Stimulated activated naive B cell treated with anti-CD40 and anti-IgM and Interleukin-4, amounts not matched to agents 10 μg/mL and 1 μg/mL and 100 μg/mL, for 72 hours (primary cell): ENCODE results near the gene IBA57.

Experiments
- ATAC-seq, 2 donors: fragments of 150-1000 bp; cut with Tn5 transposase; replicated peaks; 2 replicates each; pipeline ENCODE4 v1.10.0; 2021; ENCODE audit warnings: moderate library complexity in 1 of 2
- DNase-seq: peaks from one replicate; pipeline ENCODE4 v3.0.0; 2021
- H3K27ac Mint-ChIP-seq: one replicate; pipeline ENCODE4 v1.8.0; 2022; ENCODE audit warnings: mild to moderate bottlenecking, mixed read lengths
- H3K27me3 Mint-ChIP-seq, 2 donors: one replicate each; pipeline ENCODE4 v1.8.0; 2022; ENCODE audit warnings: mixed read lengths in 2 of 2
- H3K36me3 Mint-ChIP-seq, 2 donors: one replicate each; pipeline ENCODE4 v1.8.0; 2022; ENCODE audit warnings: mixed read lengths in 2 of 2, mild to moderate bottlenecking in 1 of 2
- H3K4me1 Mint-ChIP-seq, 2 donors: one replicate each; pipeline ENCODE4 v1.8.0; 2022; ENCODE audit warnings: mixed read lengths in 2 of 2, mild to moderate bottlenecking in 1 of 2
- H3K4me3 Mint-ChIP-seq, 2 donors: one replicate each; pipeline ENCODE4 v1.8.0; 2022; ENCODE audit warnings: mild to moderate bottlenecking in 2 of 2, mixed read lengths in 2 of 2, moderate library complexity in 1 of 2
- H3K9me3 Mint-ChIP-seq, 2 donors: one replicate each; pipeline ENCODE4 v1.8.0; 2022; ENCODE audit warnings: mixed read lengths in 2 of 2, mild to moderate bottlenecking in 1 of 2

IBA57 gene

DNA sequence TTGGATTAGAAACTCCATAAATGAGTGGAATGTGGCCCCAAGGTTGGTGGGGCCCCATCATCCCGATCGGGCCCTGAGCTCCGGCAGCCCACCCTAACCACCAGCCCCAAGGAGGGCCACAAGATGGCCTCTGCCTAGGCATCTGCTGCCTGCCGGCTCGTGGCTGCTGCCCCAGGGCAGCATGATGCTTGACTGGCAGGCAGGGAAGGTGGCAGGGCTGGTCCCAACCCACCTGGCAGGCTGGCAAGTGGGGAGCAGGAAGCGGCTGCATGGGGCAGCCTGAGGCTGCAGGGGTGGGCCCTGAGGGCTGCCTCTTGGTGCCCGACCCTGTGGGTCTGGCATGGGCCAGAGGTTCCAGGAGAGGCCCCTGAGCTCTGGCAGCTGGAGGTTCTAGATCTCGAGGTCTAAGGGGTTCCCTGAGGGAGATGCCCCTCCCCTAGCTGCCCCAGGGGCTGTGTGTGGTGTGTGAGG, 16.6 kb upstream of the IBA57 start:
- Mint-ChIP-seq H3K4me1 (peaks cover 10 to 17% of the 10 kb centered on the region in 2 donors), H3K36me3 (peaks cover 3% of the 10 kb centered on the region in 2 donors), H3K27ac (peak overlapping the region; percentile 14), H3K4me3 (no peak overlapping the region), H3K27me3 (no peaks in the 10 kb centered on the region), H3K9me3 (no peaks in the 10 kb centered on the region)
- ATAC-seq = no peak
- DNase-seq = no peak

DNA sequence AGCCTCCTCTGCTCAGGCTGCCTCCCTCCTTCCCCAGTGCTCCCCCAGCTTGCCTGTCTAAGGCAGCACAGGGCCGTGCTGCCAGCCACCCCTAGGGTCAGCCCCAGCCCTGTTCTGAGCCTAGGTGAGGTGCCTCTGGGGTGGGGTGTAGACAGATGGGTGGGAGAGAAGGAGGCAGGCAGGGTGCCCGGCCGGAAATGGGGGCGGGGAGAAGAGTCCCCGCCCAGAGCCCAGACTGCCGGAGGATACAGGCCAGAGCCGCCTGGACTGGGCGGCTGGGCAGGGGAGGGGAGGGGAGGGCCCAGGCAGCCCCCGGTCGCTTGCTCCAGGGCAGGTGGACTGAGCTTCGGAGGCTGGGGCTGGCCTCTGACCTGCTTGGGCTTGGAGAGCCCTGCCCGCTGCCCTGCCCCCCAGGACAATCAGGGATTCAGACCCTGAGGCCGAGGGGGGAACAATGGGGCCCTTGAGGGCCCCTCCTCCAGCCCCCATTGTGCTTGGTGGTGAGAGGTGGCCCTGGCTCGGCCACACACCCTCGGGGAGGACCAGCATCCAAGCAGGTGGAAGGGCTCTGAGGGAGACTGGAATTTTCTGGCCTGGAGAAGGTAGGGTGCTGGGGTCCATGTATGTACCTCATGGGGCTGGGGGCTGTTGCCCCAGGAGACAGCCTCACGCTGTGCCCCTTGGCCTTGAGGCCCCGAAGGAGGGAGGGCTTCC, 16.0 kb upstream of the IBA57 start, which contains the start of gene GJC2:
Gene GJC2, plus strand, starts transcription at position 525 of the 714 bp plus-strand sequence. CDS start 7,829 bp downstream, outside the sequence.
- H3K4me1 Mint-ChIP-seq = peaks cover 8 to 11% of the 10 kb centered on the region in 2 donors
- no peak for ATAC-seq
- peak within 1 kb of the TSS; percentile 14 for H3K27ac Mint-ChIP-seq
- H3K36me3 Mint-ChIP-seq = peaks cover 3% of the 10 kb centered on the region in 2 donors
- H3K9me3 Mint-ChIP-seq = no peaks in the 10 kb centered on the region
- no peaks in the 10 kb centered on the region for H3K27me3 Mint-ChIP-seq
- DNase-seq = no peak
- no peak within 1 kb of the TSS for H3K4me3 Mint-ChIP-seq

DNA sequence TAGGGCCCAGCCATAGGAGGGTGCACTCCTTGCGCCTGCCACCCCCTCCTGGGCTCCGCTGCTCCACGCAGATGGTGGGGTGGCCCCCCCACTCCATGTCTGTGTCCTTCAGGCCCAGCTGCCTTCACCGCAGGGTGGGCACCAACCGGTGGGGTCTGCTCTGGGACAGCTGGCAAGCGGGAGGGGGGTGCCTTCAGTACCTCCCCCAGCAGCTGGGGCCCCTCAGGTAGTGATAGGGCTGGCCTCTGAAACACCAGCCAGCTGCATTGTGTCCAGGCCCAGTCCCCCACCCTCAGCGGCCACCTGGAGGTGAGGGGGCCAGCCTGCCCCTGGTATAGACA, 15.5 kb upstream of the IBA57 start:
- H3K27ac Mint-ChIP-seq = no peak overlapping the region
- no peak for ATAC-seq
- DNase-seq = no peak
- peaks cover 0 to 3% of the 10 kb centered on the region in 2 donors for H3K36me3 Mint-ChIP-seq
- H3K4me1 Mint-ChIP-seq = peaks cover 8 to 9% of the 10 kb centered on the region in 2 donors
- no peaks in the 10 kb centered on the region for H3K27me3 Mint-ChIP-seq
- H3K9me3 Mint-ChIP-seq = no peaks in the 10 kb centered on the region
- no peak overlapping the region for H3K4me3 Mint-ChIP-seq

DNA sequence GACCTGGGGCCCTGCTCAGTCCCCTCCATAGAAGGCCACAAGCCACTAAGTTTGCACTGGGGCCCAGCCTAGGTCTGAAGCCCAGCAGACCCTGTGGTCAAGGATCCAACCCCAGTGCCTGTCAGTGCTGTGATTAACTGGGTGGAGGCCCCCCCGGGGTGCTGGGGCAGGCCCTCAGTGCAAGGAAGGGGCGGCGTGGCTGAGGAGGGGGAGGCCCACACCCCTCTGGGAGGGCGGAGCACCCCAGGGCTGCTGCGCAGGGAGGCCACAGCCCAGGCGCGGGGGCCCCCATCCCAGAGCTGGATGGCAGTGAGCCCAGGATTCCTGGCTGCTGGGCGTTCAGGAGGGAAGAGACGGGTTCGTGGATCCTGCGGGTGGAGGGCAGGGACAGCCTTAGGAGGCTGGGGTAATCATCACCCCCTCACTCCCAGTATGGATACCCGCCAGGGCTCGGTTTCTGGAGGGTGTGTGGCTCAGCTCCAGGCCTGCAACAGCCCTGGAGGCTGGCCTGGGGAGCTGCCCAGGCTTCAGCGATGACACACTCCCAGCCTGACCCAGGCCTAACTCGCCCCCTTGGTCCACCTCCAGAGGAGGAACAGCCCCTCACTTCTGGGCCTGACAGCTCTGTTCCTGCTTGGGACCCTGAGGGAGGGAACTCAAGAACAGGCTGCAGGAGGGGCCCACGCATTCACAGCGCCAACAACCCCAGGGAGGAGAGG, 15.0 kb upstream of the IBA57 start:
- Mint-ChIP-seq H3K27ac (no peak overlapping the region), H3K36me3 (peaks cover 0 to 3% of the 10 kb centered on the region in 2 donors), H3K4me3 (no peak overlapping the region), H3K4me1 (peaks cover 10 to 11% of the 10 kb centered on the region in 2 donors), H3K9me3 (no peaks in the 10 kb centered on the region), H3K27me3 (no peaks in the 10 kb centered on the region)
- ATAC-seq (no peak), DNase-seq (no peak)

DNA sequence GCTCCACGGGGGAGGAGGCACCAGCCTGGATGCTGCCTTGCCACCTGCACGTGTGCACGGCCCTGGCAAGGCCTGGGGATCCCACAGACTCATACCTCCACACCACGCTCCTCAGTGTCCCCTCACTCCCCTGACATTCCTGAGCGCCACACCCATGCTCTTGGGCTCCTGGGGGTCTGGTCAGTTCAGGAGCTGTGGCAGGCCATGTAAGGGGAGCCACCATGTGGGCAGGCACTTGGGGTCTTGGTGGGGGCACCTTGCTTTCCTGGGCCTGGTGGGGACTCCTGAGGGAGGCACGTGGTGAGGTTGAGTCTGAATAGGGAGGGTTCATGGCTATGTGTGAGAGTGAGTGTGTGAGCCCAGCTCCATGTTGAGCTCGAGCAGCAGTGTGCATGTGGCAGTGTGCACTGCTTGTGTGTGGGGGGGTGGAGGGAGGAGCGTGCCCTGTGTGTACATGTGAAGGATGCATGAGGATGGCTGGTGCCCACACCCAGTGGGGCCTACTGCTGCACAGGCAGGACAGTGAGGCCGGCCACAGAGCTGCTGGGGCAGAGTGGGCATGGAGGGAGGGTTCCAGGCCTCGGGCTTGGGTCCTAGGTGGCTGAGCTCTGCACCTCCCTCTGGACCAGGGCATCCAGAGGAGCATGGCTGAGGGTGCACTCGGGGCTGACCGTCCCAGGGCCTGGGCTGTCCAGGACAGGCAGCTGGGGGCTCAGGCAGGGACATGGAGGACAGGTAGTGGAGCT, 14.3 kb upstream of the IBA57 start:
- Mint-ChIP-seq H3K4me3 (no peak overlapping the region), H3K9me3 (no peaks in the 10 kb centered on the region), H3K4me1 (peaks cover 10 to 11% of the 10 kb centered on the region in 2 donors), H3K36me3 (peaks cover 0 to 3% of the 10 kb centered on the region in 2 donors), H3K27ac (no peak overlapping the region), H3K27me3 (peaks cover 0 to under 1% of the 10 kb centered on the region in 2 donors)
- ATAC-seq (peak; percentile 6 to 20), DNase-seq (no peak)

- peak overlapping the region in 1 of 2 donors; percentile 8 for H3K4me3 Mint-ChIP-seq
- H3K27ac Mint-ChIP-seq = peak overlapping the region; percentile 54
- DNase-seq (no peak), ATAC-seq (no peak)
- H3K36me3 Mint-ChIP-seq = peaks cover 0 to 4% of the 10 kb centered on the region in 2 donors
- H3K27me3 Mint-ChIP-seq = peaks cover 6 to 10% of the 10 kb centered on the region in 2 donors
- no peaks in the 10 kb centered on the region for H3K9me3 Mint-ChIP-seq
- H3K4me1 Mint-ChIP-seq = peaks cover 11 to 16% of the 10 kb centered on the region in 2 donors
Measured at GRCh38 chr1:228152097-228152917, 13.3 kb upstream of the IBA57 start.

DNA sequence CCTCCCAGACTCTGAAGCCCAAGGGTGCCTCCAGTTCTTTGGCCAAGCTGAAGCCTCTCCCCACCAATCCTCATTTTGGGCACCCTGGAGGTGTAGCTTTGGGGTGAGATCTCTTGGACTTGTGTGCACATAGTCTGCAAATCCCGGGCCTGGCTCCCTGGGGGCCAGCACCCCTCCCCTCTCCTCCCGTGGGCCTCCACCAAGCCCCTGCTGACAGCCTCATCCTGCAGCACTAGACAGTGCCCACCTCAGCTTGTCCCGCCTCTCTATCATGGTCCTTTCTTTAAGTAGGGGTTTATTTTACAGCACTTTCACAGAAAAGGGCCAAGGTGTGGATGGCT, 12.7 kb upstream of the IBA57 start:
- ATAC-seq (no peak), DNase-seq (no peak)
- H3K27me3 Mint-ChIP-seq = peaks cover 6 to 10% of the 10 kb centered on the region in 2 donors
- H3K36me3 Mint-ChIP-seq = peaks cover 0 to 1% of the 10 kb centered on the region in 2 donors
- peak overlapping the region; percentile 31 for H3K27ac Mint-ChIP-seq
- peaks cover 11 to 16% of the 10 kb centered on the region in 2 donors for H3K4me1 Mint-ChIP-seq
- peak overlapping the region in 1 of 2 donors; percentile 8 for H3K4me3 Mint-ChIP-seq
- no peaks in the 10 kb centered on the region for H3K9me3 Mint-ChIP-seq

GRCh38 chr1:228154021-228154669, 11.5 kb upstream of the IBA57 start:
- Mint-ChIP-seq H3K27me3 (peaks cover 6 to 10% of the 10 kb centered on the region in 2 donors), H3K27ac (no peak overlapping the region), H3K4me1 (peaks cover 11 to 16% of the 10 kb centered on the region in 2 donors)

DNA sequence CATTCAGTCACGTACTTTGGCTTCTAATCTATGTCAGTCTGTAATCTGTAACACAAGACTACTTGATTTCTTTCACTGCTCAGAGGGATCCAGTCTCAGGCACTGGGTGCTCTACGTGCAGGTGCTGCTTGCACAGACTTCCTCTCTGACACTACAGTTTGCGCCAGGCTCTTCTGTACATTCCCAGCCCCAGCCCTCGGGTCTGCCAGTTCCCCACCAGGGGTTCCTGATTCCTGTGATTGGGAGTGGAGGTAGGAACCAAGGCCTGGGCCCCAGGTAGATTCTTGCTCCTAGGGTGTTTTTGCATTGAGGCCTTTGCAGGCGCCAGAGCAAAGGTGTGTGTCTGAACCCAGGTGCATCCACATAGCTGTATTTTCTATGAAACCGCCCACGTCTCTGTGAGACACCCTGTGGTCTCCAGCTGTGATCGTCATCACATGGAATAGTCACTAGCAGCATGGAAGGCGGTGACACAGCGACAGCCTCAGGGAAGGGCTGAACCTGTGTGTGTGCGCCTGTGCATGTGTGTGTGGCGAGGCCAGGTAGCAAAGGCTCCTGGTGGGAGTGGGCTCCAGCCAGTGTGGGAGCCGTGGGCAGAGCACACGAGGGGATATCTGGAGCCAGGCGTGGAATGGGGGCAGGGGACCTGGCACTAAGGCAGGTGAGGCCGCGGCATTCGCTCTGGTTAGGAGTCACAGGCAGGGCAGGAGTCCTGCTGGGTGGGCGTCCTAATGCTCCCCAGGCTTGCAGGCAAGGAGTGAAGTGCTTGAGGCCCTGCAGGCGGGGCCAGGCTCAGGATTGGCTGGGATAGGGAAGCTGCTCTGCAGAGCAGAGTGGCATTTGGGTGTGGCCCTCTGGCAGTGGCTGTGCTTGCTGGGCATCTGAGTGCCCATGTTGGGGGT, 10.7 kb upstream of the IBA57 start:
- Mint-ChIP-seq H3K27me3 (peaks cover 6 to 10% of the 10 kb centered on the region in 2 donors), H3K27ac (peak overlapping the region; percentile 33), H3K4me1 (peaks cover 11 to 16% of the 10 kb centered on the region in 2 donors), H3K36me3 (peaks cover 0 to 1% of the 10 kb centered on the region in 2 donors), H3K9me3 (no peaks in the 10 kb centered on the region), H3K4me3 (no peak overlapping the region)
- ATAC-seq (no peak), DNase-seq (no peak)

More at GRCh38 chr1:228154021-228154669, 11.5 kb upstream of the IBA57 start:
- H3K4me3 Mint-ChIP-seq = no peak overlapping the region
- H3K36me3 Mint-ChIP-seq = peaks cover 0 to 1% of the 10 kb centered on the region in 2 donors
- ATAC-seq (no peak), DNase-seq (no peak)
- H3K9me3 Mint-ChIP-seq = no peaks in the 10 kb centered on the region

- no peak overlapping the region for H3K4me3 Mint-ChIP-seq
- no peak for ATAC-seq
- peaks cover 6 to 10% of the 10 kb centered on the region in 2 donors for H3K27me3 Mint-ChIP-seq
- no peak overlapping the region for H3K27ac Mint-ChIP-seq
- H3K36me3 Mint-ChIP-seq = peaks cover 0 to 1% of the 10 kb centered on the region in 2 donors
- DNase-seq = no peak
- no peaks in the 10 kb centered on the region for H3K9me3 Mint-ChIP-seq
- H3K4me1 Mint-ChIP-seq = peaks cover 11 to 16% of the 10 kb centered on the region in 2 donors
Measured at GRCh38 chr1:228155596-228156514, 9.7 kb upstream of the IBA57 start.

DNA sequence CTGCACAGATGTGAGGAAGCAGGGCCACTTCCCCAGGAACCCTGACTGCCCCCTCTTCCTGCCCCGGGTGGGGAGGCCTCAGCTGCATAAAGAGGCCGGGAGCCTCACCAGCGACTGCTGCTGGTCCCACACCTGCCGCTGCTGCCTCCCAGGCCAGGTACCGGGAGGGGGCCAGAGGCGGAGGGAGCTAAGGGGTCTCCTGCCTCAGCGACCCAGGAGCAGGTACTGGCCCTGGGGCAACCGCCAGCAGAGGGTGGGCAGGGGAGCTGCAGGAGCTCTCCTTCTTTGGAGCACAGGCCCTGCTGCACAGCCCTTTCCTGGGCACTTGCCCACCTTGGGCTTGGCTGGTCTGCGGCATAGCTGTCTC, 9.1 kb upstream of the IBA57 start:
- peaks cover 8 to 16% of the 10 kb centered on the region in 2 donors for H3K4me1 Mint-ChIP-seq
- H3K27ac Mint-ChIP-seq = no peak overlapping the region
- no peak overlapping the region for H3K4me3 Mint-ChIP-seq
- no peaks in the 10 kb centered on the region for H3K9me3 Mint-ChIP-seq
- ATAC-seq (no peak), DNase-seq (no peak)
- H3K27me3 Mint-ChIP-seq = peaks cover 10% of the 10 kb centered on the region in 2 donors
- peaks cover 0 to 1% of the 10 kb centered on the region in 2 donors for H3K36me3 Mint-ChIP-seq
